Measurements from ENCODE around the gene CD55.

The CD55 gene

DNA sequence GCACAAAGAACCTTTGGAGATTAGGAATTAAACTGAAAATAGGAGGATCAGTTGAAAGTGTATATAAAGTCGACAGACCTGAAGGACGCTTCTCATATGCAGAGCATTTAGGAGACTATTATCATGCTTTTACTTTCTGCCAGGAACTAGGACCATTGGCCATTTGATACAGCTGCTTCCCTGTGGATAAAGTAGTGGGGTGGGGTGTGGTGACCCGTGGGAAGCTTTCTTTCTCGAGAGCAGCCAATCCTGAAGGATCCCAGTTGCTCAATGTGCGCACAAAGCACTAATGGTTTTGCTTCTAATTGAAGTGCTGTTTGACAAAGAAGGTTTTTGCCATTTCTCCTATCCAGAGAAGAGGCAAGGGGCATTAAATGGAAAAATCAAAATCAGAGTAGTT, 14.9 kb upstream of the CD55 start:
- Histone ChIP-seq H3K4me1 (ENCODE audit: low read length) (0 out of 2 replicates have a peak, but pooled peaks cover 5% of the 10 kb centered on the region), H3K4me2 (ENCODE audit: low read depth, low read length) (no peak overlapping the region), H3K27ac (ENCODE audit: low read length) (no peak overlapping the region)

DNA sequence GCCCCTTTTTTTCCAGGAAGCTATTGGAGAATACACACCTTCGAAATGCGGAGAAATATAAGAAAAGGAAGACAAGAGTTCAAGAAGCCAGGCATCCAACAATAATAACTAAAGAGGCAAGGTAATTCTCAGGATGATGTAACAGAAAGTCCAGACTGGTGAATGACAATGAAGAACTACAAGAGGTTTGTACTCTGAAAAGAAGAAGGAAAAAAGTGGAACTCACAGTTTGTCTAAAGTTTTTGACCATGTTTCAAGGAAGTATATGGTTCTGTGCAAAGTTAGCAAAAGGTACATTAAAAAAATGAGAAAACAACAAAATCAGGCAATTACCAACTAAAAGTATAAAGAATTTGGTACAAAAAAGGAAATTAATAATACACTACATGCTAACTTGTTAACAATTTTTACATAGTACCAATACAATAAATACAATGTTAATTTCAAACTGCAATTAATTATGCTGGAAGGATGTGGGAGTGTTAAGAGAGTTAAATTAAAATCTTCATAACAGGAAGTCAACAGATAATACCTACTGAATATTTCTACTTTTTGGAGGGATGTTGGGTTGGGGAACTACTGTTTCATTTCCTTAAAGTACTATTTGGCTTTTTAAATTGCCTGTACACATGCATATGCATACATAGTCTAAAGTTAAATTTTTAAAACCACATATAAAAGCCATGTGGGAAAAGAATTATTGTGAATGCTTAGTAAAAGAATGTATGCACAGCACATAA, 12.9 kb upstream of the CD55 start:
- H3K4me3 ChIP-seq (ENCODE audit: low read length), result no peak overlapping the region
- H3K4me1 ChIP-seq (ENCODE audit: low read length), result 0 out of 2 replicates have a peak, but pooled peaks cover 5% of the 10 kb centered on the region
- H3K9me2 ChIP-seq (replicated peaks; ENCODE audit: insufficient read depth, low read length), result no peaks in the 10 kb centered on the region
- H3K79me2 ChIP-seq (ENCODE audit: low read length), result no peaks in the 10 kb centered on the region
- H3K9me3 ChIP-seq (replicated peaks; ENCODE audit: insufficient read depth, low read length), result no peaks in the 10 kb centered on the region
- no peaks in the 10 kb centered on the region for H4K20me1 ChIP-seq (ENCODE audit: insufficient read depth, low read length)
- no peak overlapping the region for H3K27ac ChIP-seq (ENCODE audit: low read length)
- no peaks in the 10 kb centered on the region for H3F3A ChIP-seq (ENCODE audit: insufficient read depth, low read length)
- no peaks in the 10 kb centered on the region for H3K36me3 ChIP-seq (replicated peaks; ENCODE audit: insufficient read depth, low read length)
- H3K9ac ChIP-seq (ENCODE audit: low read length), result no peak overlapping the region
- TF ChIP-seq, protein P1, sequence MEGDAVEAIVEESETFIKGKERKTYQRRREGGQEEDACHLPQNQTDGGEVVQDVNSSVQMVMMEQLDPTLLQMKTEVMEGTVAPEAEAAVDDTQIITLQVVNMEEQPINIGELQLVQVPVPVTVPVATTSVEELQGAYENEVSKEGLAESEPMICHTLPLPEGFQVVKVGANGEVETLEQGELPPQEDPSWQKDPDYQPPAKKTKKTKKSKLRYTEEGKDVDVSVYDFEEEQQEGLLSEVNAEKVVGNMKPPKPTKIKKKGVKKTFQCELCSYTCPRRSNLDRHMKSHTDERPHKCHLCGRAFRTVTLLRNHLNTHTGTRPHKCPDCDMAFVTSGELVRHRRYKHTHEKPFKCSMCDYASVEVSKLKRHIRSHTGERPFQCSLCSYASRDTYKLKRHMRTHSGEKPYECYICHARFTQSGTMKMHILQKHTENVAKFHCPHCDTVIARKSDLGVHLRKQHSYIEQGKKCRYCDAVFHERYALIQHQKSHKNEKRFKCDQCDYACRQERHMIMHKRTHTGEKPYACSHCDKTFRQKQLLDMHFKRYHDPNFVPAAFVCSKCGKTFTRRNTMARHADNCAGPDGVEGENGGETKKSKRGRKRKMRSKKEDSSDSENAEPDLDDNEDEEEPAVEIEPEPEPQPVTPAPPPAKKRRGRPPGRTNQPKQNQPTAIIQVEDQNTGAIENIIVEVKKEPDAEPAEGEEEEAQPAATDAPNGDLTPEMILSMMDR (IDR thresholded peaks at IDR 0.05; ENCODE audit: low read length), result no peak
- no peak for TF ChIP-seq EZH2phosphoT487 (IDR thresholded peaks at IDR 0.05; ENCODE audit: low read length)
- TF ChIP-seq EZH2 (optimal IDR thresholded peaks at IDR 0.05; ENCODE audit: low read depth, low read length), result no peak
- DNase-seq, result no peak
- H2AFZ ChIP-seq (ENCODE audit: low read length), result no peak overlapping the region
- no peaks in the 10 kb centered on the region for H3K27me3 ChIP-seq (replicated peaks; ENCODE audit: insufficient read depth, low read length)
- H3K4me2 ChIP-seq (ENCODE audit: low read depth, low read length), result no peak overlapping the region

More for the DNA sequence above, 14.9 kb upstream of the CD55 start:
- H3K9me3 ChIP-seq (replicated peaks; ENCODE audit: insufficient read depth, low read length), result no peaks in the 10 kb centered on the region
- no peaks in the 10 kb centered on the region for H3K9me2 ChIP-seq (replicated peaks; ENCODE audit: insufficient read depth, low read length)
- no peaks in the 10 kb centered on the region for H3K79me2 ChIP-seq (ENCODE audit: low read length)
- no peak overlapping the region for H2AFZ ChIP-seq (ENCODE audit: low read length)
- no peaks in the 10 kb centered on the region for H3F3A ChIP-seq (ENCODE audit: insufficient read depth, low read length)
- DNase-seq, result no peak
- TF ChIP-seq, protein P1 (IDR thresholded peaks at IDR 0.05; ENCODE audit: low read length), result no peak
- TF ChIP-seq EZH2phosphoT487 (IDR thresholded peaks at IDR 0.05; ENCODE audit: low read length) (no peak), EZH2 (optimal IDR thresholded peaks at IDR 0.05; ENCODE audit: low read depth, low read length) (no peak)
- no peak overlapping the region for H3K4me3 ChIP-seq (ENCODE audit: low read length)
- H3K27me3 ChIP-seq (replicated peaks; ENCODE audit: insufficient read depth, low read length), result no peaks in the 10 kb centered on the region
- no peaks in the 10 kb centered on the region for H3K36me3 ChIP-seq (replicated peaks; ENCODE audit: insufficient read depth, low read length)
- no peak overlapping the region for H3K9ac ChIP-seq (ENCODE audit: low read length)
- H4K20me1 ChIP-seq (ENCODE audit: insufficient read depth, low read length), result no peaks in the 10 kb centered on the region

DNA sequence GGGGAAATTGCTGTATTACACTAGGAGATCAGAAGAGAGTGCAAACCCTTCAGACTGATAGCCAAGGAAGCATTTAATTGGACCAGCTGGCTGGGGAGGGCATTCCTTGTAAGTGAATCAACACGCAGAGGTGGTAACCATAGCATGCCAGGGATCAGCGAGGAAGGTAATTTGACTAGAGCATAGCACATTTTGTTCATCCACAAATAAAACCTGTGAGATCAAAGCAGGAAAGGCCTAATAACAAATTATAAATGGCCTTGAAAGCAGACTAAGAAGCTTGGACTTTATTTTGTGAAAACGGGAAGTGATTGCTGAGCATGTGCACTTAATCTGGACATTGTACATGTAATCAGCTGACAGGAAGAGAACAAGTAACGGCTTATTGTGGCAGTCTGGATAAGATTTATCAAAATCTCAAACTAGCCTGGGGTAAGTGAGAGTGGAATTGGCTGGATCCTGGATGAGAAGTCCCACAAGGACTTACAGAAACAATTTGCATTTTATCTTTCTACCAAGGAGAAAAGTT, 11.7 kb upstream of the CD55 start:
- peak overlapping the region; percentile 15; the same call in 1 of the 2 replicates for H2AFZ ChIP-seq (ENCODE audit: low read length)
- no peaks in the 10 kb centered on the region for H3K9me3 ChIP-seq (replicated peaks; ENCODE audit: insufficient read depth, low read length)

More for the DNA sequence above, 11.7 kb upstream of the CD55 start:
- Histone ChIP-seq H4K20me1 (ENCODE audit: insufficient read depth, low read length) (no peaks in the 10 kb centered on the region), H3K27me3 (replicated peaks; ENCODE audit: insufficient read depth, low read length) (no peaks in the 10 kb centered on the region), H3K27ac (ENCODE audit: low read length) (no peak overlapping the region), H3K79me2 (ENCODE audit: low read length) (no peaks in the 10 kb centered on the region), H3K9me2 (replicated peaks; ENCODE audit: insufficient read depth, low read length) (no peaks in the 10 kb centered on the region), H3K4me1 (ENCODE audit: low read length) (0 out of 2 replicates have a peak, but pooled peaks cover 5% of the 10 kb centered on the region), H3K4me3 (ENCODE audit: low read length) (no peak overlapping the region), H3K9ac (ENCODE audit: low read length) (no peak overlapping the region), H3K4me2 (ENCODE audit: low read depth, low read length) (peak overlapping the region; percentile 2; the same call in 1 of the 2 replicates), H3K36me3 (replicated peaks; ENCODE audit: insufficient read depth, low read length) (no peaks in the 10 kb centered on the region), H3F3A (ENCODE audit: insufficient read depth, low read length) (no peaks in the 10 kb centered on the region)
- TF ChIP-seq EZH2 (optimal IDR thresholded peaks at IDR 0.05; ENCODE audit: low read depth, low read length), result no peak
- no peak for DNase-seq
